Astrocyte of the cerebellum (primary cell): ENCODE results near the gene PCDHB1.

Source experiments
- DNase-seq: peaks from one replicate; pipeline ENCODE4 v3.0.0-alpha.2; 2011; ENCODE audit warnings: low read depth
- H3K4me3 ChIP-seq: 2 replicates; pipeline ENCODE4 v1.5.1; 2011; ENCODE audit warnings: mild to moderate bottlenecking, low read depth, low read length, moderate library complexity
- CTCF ChIP-seq: IDR thresholded peaks from 2 replicates; pipeline ENCODE4 v1.5.1; 2012; ENCODE audit warnings: low read length, low read depth, moderate library complexity, mild to moderate bottlenecking; ENCODE audit errors: missing control alignments
- in situ Hi-C: cut with HindIII; loops from 2 replicates; pipeline ENCODE4 v1.10.0; 2017; ENCODE audit warnings: low sequenced_read_pairs

PCDHB1 gene

GRCh38 chr5:141007791-141008190 is 43.4 kb upstream of the PCDHB1 start:
- in situ Hi-C loops, result no loop called here
- H3K4me3 ChIP-seq, result no peak overlapping the region
- TF ChIP-seq CTCF, result no peak
- no peak for DNase-seq

- no peak overlapping the region for H3K4me3 ChIP-seq
- no peak for DNase-seq
- no peak for TF ChIP-seq CTCF
- in situ Hi-C loops, result no loop called here
Observed at GRCh38 chr5:141010047-141010793, 41.0 kb upstream of the PCDHB1 start.

DNA sequence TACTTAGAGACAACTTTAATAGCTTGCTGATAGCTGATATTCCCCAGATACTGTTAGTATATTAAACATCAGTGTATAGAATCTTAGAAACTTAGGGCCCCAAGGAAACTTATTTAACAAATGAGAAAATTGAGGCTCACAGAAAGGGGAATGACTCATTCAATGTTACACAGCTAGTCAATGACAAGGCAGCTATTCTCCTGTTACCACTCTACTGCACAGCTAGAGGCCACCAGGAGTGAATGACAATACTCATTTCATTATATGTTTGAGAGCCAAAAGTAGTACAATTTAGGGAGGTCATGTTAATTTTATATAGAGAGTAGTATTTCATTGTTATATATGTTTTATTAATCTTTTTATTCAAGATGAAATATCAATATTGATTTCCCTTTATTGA is 33.2 kb upstream of the PCDHB1 start:
- in situ Hi-C loops, result no loop called here
- no peak overlapping the region for H3K4me3 ChIP-seq
- no peak for DNase-seq
- no peak for TF ChIP-seq CTCF

- DNase-seq, result no peak
- TF ChIP-seq CTCF, result no peak
- in situ Hi-C loops, result no loop called here
- H3K4me3 ChIP-seq, result no peak overlapping the region
Observed at GRCh38 chr5:141022384-141022783, 28.8 kb upstream of the PCDHB1 start.

DNA sequence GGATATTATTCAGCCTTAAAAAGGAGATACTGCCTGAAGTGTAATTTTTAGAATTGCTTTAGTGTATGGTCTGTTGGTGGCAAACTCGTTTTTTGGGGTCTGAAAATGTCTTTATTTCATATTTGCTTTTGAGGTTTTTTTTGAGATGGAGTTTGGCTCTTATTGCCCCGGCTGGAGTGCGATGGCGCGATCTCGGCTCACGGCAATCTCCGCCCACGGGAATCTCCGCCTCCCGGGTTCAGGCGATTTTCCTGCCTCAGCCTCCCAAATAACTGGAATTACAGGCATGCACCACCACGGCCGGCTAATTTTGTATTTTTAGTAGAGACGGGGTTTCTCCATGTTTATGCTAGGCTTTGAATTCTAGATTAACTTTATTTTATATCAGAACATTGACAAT is 20.2 kb upstream of the PCDHB1 start:
- no peak overlapping the region for H3K4me3 ChIP-seq
- no peak for DNase-seq
- in situ Hi-C loops, result no loop called here
- no peak for TF ChIP-seq CTCF

- H3K4me3 ChIP-seq, result no peak overlapping the region
- in situ Hi-C loops, result no loop called here
- DNase-seq, result no peak
- no peak for TF ChIP-seq CTCF
Observed at GRCh38 chr5:141032626-141033025, 18.5 kb upstream of the PCDHB1 start.
